ENCODE measurements around the gene OR10G4. TPM values are rescaled to one million over a fixed set of nuclear protein-coding genes. Genes with fewer than 3 reads are reported as not detected.

OR10G4 gene
- total RNA-seq, 4 donors from 2014 or later, result not detected

GRCh38 chr11:124041254-124041653 lies 28.5 kb downstream of the OR10G4 start, which contains the start of gene OR10G7:
TSS of gene OR10G7 (minus strand) at chr11:124041325. CDS start at chr11:124039001, 2,324 bp downstream.
- DNase-seq (ENCODE audit: low spot score in 2 of 2), result no peak
- 5% methylated on average over 1 of the region's 1 CpG for WGBS
- H3K27me3 ChIP-seq, result peaks cover 12% of the 10 kb centered on the region

DNA sequence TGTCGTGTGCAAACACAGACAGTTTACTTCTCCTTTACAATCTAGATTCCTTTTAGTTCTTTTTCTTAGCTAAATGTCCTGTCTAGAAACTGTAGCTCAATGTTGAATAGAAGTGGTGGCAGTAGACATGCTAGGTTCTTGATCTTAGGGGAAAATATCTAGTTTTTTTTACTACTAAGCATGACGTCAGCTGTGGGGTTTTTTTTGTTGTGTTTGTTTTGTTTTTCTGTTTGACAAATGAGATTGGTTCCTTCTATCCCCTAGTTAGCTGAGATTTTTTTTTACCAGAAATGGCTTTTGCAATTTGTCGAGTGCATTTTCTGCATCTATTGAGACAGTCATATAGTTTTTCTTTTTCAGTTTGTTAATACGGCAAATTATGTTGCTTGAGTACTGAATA lies 30.6 kb downstream of the OR10G4 start:
- no peak for DNase-seq (ENCODE audit: low spot score in 2 of 2)
- Histone ChIP-seq H3K4me3 (no peak overlapping the region), H3K27me3 (peaks cover 12% of the 10 kb centered on the region), H3K27ac (no peak overlapping the region), H3K4me1 (no peaks in the 10 kb centered on the region), H3K9me3 (no peaks in the 10 kb centered on the region), H3K36me3 (no peaks in the 10 kb centered on the region)
- TF ChIP-seq CTCF (IDR thresholded peaks at IDR 0.05) (no peak), POLR2A (IDR thresholded peaks at IDR 0.05) (no peak), POLR2AphosphoS5 (IDR thresholded peaks at IDR 0.05) (no peak), EP300 (IDR thresholded peaks at IDR 0.05) (no peak)
- 85% methylated on average over 4 of the region's 4 CpGs for WGBS

More at GRCh38 chr11:124041254-124041653, 28.5 kb downstream of the OR10G4 start, which contains the start of gene OR10G7:
- Histone ChIP-seq H3K4me1 (no peaks in the 10 kb centered on the region), H3K36me3 (no peaks in the 10 kb centered on the region), H3K9me3 (no peaks in the 10 kb centered on the region), H3K27ac (no peak within 1 kb of the TSS), H3K4me3 (no peak within 1 kb of the TSS)
- TF ChIP-seq EP300 (IDR thresholded peaks at IDR 0.05) (no peak), CTCF (IDR thresholded peaks at IDR 0.05) (no peak), POLR2AphosphoS5 (IDR thresholded peaks at IDR 0.05) (no peak)

GRCh38 chr11:124050748-124051147 lies 38.0 kb downstream of the OR10G4 start:
- Histone ChIP-seq H3K4me3 (no peak overlapping the region), H3K4me1 (no peaks in the 10 kb centered on the region), H3K36me3 (no peaks in the 10 kb centered on the region), H3K9me3 (no peaks in the 10 kb centered on the region), H3K27ac (no peak overlapping the region), H3K27me3 (no peaks in the 10 kb centered on the region)
- no peak for DNase-seq (ENCODE audit: low spot score in 2 of 2)
- TF ChIP-seq POLR2A (IDR thresholded peaks at IDR 0.05) (no peak), CTCF (IDR thresholded peaks at IDR 0.05) (no peak), EP300 (IDR thresholded peaks at IDR 0.05) (no peak), POLR2AphosphoS5 (IDR thresholded peaks at IDR 0.05) (no peak)
- WGBS, result 31% methylated on average over 1 of the region's 1 CpG

DNA sequence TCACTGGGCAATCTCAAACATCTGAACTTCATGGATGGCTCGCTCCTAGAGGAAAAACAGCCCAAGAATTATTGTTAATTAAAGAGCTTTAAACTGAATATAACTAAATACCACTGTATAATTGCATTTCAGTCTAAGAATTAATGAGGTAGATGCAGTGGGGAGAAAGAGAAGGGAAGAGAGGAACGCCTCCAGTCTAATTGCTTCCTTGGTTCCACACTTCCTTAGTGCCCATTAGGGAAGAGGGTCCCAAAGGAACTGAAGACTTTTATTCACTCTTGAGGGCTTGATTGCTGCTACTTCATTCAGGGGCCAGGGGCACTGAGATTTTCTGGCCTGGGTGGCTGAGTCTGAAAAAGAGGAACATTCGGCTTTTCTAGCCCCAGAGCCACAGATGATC lies 40.2 kb downstream of the OR10G4 start:
- H3K4me3 ChIP-seq, result no peak overlapping the region
- H3K36me3 ChIP-seq, result no peaks in the 10 kb centered on the region
- WGBS, result 86% methylated on average over 3 of the region's 3 CpGs
- H3K27ac ChIP-seq, result no peak overlapping the region
- no peak for DNase-seq (ENCODE audit: low spot score in 2 of 2)
- H3K27me3 ChIP-seq, result no peaks in the 10 kb centered on the region
- no peaks in the 10 kb centered on the region for H3K9me3 ChIP-seq
- H3K4me1 ChIP-seq, result no peaks in the 10 kb centered on the region
- TF ChIP-seq POLR2AphosphoS5 (IDR thresholded peaks at IDR 0.05) (no peak), CTCF (IDR thresholded peaks at IDR 0.05) (no peak), EP300 (IDR thresholded peaks at IDR 0.05) (no peak), POLR2A (IDR thresholded peaks at IDR 0.05) (no peak)

Other genes with a start within 250 kb of the OR10G4 start
- gene OR6M1, start 206.6 kb upstream of the OR10G4 start, total RNA-seq, result not detected
- not detected for gene TMEM225, start 127.3 kb upstream of the OR10G4 start, total RNA-seq
- not detected for gene OR8D4, start 110.8 kb upstream of the OR10G4 start, total RNA-seq
- gene OR4D5, start 73.4 kb upstream of the OR10G4 start, total RNA-seq, result not detected
- not detected for gene OR6T1, start 69.2 kb upstream of the OR10G4 start, total RNA-seq
- not detected for gene OR10S1, start 35.2 kb upstream of the OR10G4 start, total RNA-seq
- not detected for gene OR10G6, start 17.8 kb upstream of the OR10G4 start, total RNA-seq
- gene OR10G9, start 10.0 kb downstream of the OR10G4 start, total RNA-seq, result not detected
- not detected for gene OR10G8, start 13.8 kb downstream of the OR10G4 start, total RNA-seq
- gene OR10G7, start 28.3 kb downstream of the OR10G4 start, total RNA-seq, result not detected
- 10 to 100 TPM; 22.9 to 27.6 (median 26.4) TPM for gene VWA5A, start 102.5 kb downstream of the OR10G4 start, total RNA-seq
- not detected for gene OR10D3, start 170.3 kb downstream of the OR10G4 start, total RNA-seq
- not detected for gene OR8G1, start 228.1 kb downstream of the OR10G4 start, total RNA-seq
- not detected for gene OR8G5, start 243.4 kb downstream of the OR10G4 start, total RNA-seq

All from suprapubic skin (tissue), 4 donors.